Measurements from ENCODE around the gene COX7A2. TPM values are rescaled to one million over a fixed set of nuclear protein-coding genes. Genes with fewer than 3 reads are reported as not detected.

The COX7A2 gene
- total RNA-seq, 1 donor from 2014 or later: 342 TPM

- peak overlapping the region; percentile 9 for H3K4me3 ChIP-seq (ENCODE audit: low read depth, low read length)
- peak; percentile 94 for TF ChIP-seq CTCF (conservative IDR thresholded peaks at IDR 0.05; ENCODE audit: low read depth, low read length)
- DNase-seq (ENCODE audit: low read depth): no peak
Observed at GRCh38 chr6:75208298-75209183, 35.1 kb downstream of the COX7A2 start.

- DNase-seq (ENCODE audit: low read depth): no peak
- no peak for TF ChIP-seq CTCF (conservative IDR thresholded peaks at IDR 0.05; ENCODE audit: low read depth, low read length)
- peak overlapping the region; percentile 49 for H3K4me3 ChIP-seq (ENCODE audit: low read depth, low read length)
Observed at GRCh38 chr6:75206576-75207342, 36.8 kb downstream of the COX7A2 start.

GRCh38 chr6:75205776-75206575, 37.6 kb downstream of the COX7A2 start, which contains the start of gene COL12A1:
COL12A1 (minus strand) TSS chr6:75206053; CDS start chr6:75202792, 3,261 bp downstream.
- H3K4me3 ChIP-seq (ENCODE audit: low read depth, low read length): peak within 1 kb of the TSS; percentile 49
- DNase-seq (ENCODE audit: low read depth): no peak
- TF ChIP-seq CTCF (conservative IDR thresholded peaks at IDR 0.05; ENCODE audit: low read depth, low read length): no peak

GRCh38 chr6:75204959-75205775, 38.4 kb downstream of the COX7A2 start:
- no peak for DNase-seq (ENCODE audit: low read depth)
- TF ChIP-seq CTCF (conservative IDR thresholded peaks at IDR 0.05; ENCODE audit: low read depth, low read length): no peak
- H3K4me3 ChIP-seq (ENCODE audit: low read depth, low read length): peak overlapping the region; percentile 49

GRCh38 chr6:75204217-75204958, 39.2 kb downstream of the COX7A2 start:
- H3K4me3 ChIP-seq (ENCODE audit: low read depth, low read length): peak overlapping the region; percentile 49
- DNase-seq (ENCODE audit: low read depth): no peak

More at GRCh38 chr6:75204217-75204958, 39.2 kb downstream of the COX7A2 start:
- peak; percentile 88 for TF ChIP-seq CTCF (conservative IDR thresholded peaks at IDR 0.05; ENCODE audit: low read depth, low read length)
